ENCODE data around the gene GNRH2. TPM values are rescaled to one million over a fixed set of nuclear protein-coding genes. Genes with fewer than 3 reads are reported as not detected.

GNRH2 gene
- 0.26 and 0.32 TPM in 2 replicates for total RNA-seq

GRCh38 chr20:3043322-3043721 lies at the start of gene GNRH2:
TSS of gene GNRH2 (plus strand) at chr20:3043622. CDS start at chr20:3044415, 793 bp downstream.

GRCh38 chr20:3045816-3046676 lies 2.6 kb downstream of the GNRH2 start, which contains the start of gene MRPS26:
TSS of gene MRPS26 (plus strand) at chr20:3046052. CDS start at chr20:3046069, 17 bp downstream.

GRCh38 chr20:3071610-3072529 lies 28.4 kb downstream of the GNRH2 start, which contains the start of gene OXT:
TSS of gene OXT (plus strand) at chr20:3071620. CDS start at chr20:3071656, 36 bp downstream.

GRCh38 chr20:3084283-3084985 lies 41.0 kb downstream of the GNRH2 start, which contains the start of gene AVP:
TSS of gene AVP (minus strand) at chr20:3084724. CDS start at chr20:3084674, 50 bp downstream.

Other genes with a start within 250 kb of the GNRH2 start
- gene CPXM1, start 243.0 kb upstream of the GNRH2 start, total RNA-seq = 0.47 and 1.0 TPM in 2 replicates
- gene C20orf141, start 228.6 kb upstream of the GNRH2 start, total RNA-seq = 0.32 TPM in 1 of 2 replicates, not detected in the other
- gene TMEM239, start 227.3 kb upstream of the GNRH2 start, total RNA-seq = under 0.01 TPM in 1 of 2 replicates, not detected in the other
- gene PCED1A, start 203.0 kb upstream of the GNRH2 start, total RNA-seq = 16.7 and 17.3 TPM in 2 replicates
- gene VPS16, start 202.9 kb upstream of the GNRH2 start, total RNA-seq = 68.1 and 78.9 TPM in 2 replicates
- 22.5 and 24.9 TPM in 2 replicates for gene PTPRA, start 170.1 kb upstream of the GNRH2 start, total RNA-seq
- 39.1 and 46.0 TPM in 2 replicates for gene MRPS26, start 2.4 kb downstream of the GNRH2 start, total RNA-seq
- not detected in 2 replicates for gene OXT, start 28.0 kb downstream of the GNRH2 start, total RNA-seq
- not detected in 2 replicates for gene AVP, start 41.1 kb downstream of the GNRH2 start, total RNA-seq
- gene FASTKD5, start 116.2 kb downstream of the GNRH2 start, total RNA-seq = 5.8 and 7.7 TPM in 2 replicates
- gene UBOX5, start 116.2 kb downstream of the GNRH2 start, total RNA-seq = 1.8 and 2.0 TPM in 2 replicates
- 2.8 and 3.4 TPM in 2 replicates for gene LZTS3, start 129.9 kb downstream of the GNRH2 start, total RNA-seq
- 27.0 and 32.0 TPM in 2 replicates for gene DDRGK1, start 161.1 kb downstream of the GNRH2 start, total RNA-seq
- 11.2 and 32.5 TPM in 2 replicates for gene ITPA, start 165.9 kb downstream of the GNRH2 start, total RNA-seq
- 0.94 and 1.7 TPM in 2 replicates for gene SLC4A11, start 195.6 kb downstream of the GNRH2 start, total RNA-seq